Measurements from ENCODE around the gene NECAB2. TPM values are rescaled to one million over a fixed set of nuclear protein-coding genes. Genes with fewer than 3 reads are reported as not detected.
A peak's percentile ranks its signal among the peaks of the same experiment; 100 is the strongest.

The NECAB2 gene
- total RNA-seq, 1 donor from 2014 or later, result 6.5 TPM

DNA sequence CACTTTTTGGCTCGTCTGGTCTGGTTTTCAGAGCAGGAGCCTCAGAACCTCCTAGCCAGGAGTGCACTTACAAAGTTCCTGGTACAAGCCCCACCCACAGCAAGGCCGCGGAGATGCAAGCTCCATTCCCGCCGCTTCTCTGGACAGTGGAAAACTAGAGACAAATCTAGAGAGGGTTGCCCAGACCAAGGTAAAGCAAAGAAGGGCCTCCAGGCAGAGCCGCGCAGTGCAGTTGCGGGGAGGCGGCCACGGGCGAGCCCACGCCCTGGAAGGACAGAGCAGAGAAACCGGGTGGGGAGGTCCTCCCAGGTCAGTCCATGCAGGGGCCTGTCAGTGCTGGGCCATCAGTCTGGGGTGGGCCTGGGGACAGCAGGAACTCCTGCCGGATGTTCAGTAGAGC lies 26.0 kb upstream of the NECAB2 start:
- TF ChIP-seq, protein P1, sequence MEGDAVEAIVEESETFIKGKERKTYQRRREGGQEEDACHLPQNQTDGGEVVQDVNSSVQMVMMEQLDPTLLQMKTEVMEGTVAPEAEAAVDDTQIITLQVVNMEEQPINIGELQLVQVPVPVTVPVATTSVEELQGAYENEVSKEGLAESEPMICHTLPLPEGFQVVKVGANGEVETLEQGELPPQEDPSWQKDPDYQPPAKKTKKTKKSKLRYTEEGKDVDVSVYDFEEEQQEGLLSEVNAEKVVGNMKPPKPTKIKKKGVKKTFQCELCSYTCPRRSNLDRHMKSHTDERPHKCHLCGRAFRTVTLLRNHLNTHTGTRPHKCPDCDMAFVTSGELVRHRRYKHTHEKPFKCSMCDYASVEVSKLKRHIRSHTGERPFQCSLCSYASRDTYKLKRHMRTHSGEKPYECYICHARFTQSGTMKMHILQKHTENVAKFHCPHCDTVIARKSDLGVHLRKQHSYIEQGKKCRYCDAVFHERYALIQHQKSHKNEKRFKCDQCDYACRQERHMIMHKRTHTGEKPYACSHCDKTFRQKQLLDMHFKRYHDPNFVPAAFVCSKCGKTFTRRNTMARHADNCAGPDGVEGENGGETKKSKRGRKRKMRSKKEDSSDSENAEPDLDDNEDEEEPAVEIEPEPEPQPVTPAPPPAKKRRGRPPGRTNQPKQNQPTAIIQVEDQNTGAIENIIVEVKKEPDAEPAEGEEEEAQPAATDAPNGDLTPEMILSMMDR (conservative IDR thresholded peaks at IDR 0.05), result no peak
- no peak overlapping the region for H3K27ac Mint-ChIP-seq
- H3K36me3 Mint-ChIP-seq, result no peaks in the 10 kb centered on the region
- no peaks in the 10 kb centered on the region for H3K27me3 Mint-ChIP-seq
- H3K9me3 Mint-ChIP-seq, result no peaks in the 10 kb centered on the region
- peaks cover 5% of the 10 kb centered on the region for H3K4me1 Mint-ChIP-seq (ENCODE audit: unreplicated experiment)
- no peak for DNase-seq (ENCODE audit: extremely low spot score, unreplicated experiment)
- no peak overlapping the region for H3K4me3 Mint-ChIP-seq

DNA sequence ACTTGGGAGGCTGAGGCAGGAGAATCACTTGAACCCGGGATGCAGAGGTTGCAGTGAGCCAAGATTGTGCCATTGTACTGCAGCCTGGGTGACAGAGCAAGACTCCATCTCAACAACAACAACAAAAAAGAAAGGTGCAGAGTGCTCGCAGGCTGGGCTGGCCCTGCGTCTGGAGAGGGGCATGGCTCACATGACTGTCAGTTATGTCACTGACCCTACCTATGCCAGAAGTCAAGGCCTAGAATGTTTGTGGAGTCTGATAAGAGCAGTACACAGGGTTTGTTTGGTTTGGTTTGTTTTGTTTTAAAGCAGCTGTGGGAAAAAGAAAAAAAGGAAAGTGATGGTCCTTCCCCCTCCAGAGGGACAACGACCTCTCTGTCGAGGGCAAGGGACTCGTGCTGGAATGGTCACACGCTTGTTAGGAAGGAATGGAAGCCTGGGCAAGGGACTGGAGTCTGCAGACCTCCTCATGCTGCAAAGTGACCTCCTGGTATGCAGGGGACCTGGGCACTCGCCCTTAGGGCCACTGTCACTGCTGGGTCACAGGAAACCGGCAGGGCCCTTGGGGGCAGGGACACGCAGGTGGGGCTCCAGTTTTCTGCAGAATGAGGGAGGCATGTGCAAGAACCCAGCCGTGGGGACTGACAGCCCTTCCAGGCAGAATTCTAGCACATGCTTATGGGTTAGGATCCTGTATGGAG lies 25.1 kb upstream of the NECAB2 start:
- no peaks in the 10 kb centered on the region for H3K27me3 Mint-ChIP-seq
- peak overlapping the region; percentile 70 for H3K27ac Mint-ChIP-seq
- H3K36me3 Mint-ChIP-seq, result no peaks in the 10 kb centered on the region
- H3K4me1 Mint-ChIP-seq (ENCODE audit: unreplicated experiment), result peaks cover 5% of the 10 kb centered on the region
- no peak for DNase-seq (ENCODE audit: extremely low spot score, unreplicated experiment)
- TF ChIP-seq, protein P1 (conservative IDR thresholded peaks at IDR 0.05), result no peak
- no peaks in the 10 kb centered on the region for H3K9me3 Mint-ChIP-seq
- no peak overlapping the region for H3K4me3 Mint-ChIP-seq

DNA sequence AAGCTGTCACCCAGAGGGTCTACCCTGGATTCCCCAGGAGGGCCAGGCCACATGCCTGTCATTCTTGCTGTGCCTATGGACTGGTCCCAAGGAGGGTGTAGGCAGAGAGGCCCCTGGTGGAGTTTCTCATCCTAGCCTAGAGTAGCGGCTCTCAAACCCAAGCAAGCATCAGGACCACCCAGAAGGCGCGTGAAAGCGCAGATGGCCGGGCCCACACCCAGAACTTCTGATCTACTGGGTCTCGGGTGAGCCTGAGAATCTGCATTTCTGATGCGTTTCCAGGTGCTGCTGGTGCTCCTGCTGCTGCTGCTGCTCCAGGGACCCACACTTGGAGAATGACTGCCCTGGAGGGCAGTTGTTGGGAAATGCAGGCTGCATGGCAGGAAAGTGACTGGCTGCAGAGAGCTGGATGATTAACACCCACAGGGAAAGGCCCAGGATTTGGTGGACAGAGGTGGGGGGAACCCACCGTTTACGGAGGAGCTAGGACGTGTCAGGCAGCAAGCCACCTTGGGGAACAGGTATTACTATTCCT lies 24.5 kb upstream of the NECAB2 start:
- Mint-ChIP-seq H3K27ac (peak overlapping the region; percentile 92), H3K9me3 (no peaks in the 10 kb centered on the region), H3K4me3 (no peak overlapping the region), H3K4me1 (ENCODE audit: unreplicated experiment) (peaks cover 5% of the 10 kb centered on the region), H3K36me3 (no peaks in the 10 kb centered on the region), H3K27me3 (no peaks in the 10 kb centered on the region)
- TF ChIP-seq, protein P1 (conservative IDR thresholded peaks at IDR 0.05), result no peak
- DNase-seq (ENCODE audit: extremely low spot score, unreplicated experiment), result no peak

DNA sequence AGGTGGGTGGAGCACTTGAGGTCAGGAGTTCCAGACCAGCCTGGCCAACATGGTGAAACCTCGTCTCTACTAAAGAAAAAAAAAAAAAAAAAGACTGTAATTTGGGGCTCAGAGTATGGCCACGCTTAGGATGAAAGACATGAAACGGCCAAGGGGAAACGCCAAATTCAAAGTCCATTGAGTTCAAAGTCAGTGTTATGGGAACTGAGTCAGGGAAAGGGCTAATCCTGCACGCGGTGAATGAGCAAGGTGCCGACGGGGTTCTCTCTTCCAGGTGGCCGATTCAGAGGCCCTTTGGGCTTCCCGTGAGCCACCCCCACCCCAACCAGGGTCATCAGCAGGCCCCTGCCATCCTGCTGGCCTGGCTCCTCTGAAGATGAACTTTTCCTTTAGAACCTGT lies 22.5 kb upstream of the NECAB2 start:
- Mint-ChIP-seq H3K4me3 (no peak overlapping the region), H3K27me3 (no peaks in the 10 kb centered on the region), H3K27ac (no peak overlapping the region)

DNA sequence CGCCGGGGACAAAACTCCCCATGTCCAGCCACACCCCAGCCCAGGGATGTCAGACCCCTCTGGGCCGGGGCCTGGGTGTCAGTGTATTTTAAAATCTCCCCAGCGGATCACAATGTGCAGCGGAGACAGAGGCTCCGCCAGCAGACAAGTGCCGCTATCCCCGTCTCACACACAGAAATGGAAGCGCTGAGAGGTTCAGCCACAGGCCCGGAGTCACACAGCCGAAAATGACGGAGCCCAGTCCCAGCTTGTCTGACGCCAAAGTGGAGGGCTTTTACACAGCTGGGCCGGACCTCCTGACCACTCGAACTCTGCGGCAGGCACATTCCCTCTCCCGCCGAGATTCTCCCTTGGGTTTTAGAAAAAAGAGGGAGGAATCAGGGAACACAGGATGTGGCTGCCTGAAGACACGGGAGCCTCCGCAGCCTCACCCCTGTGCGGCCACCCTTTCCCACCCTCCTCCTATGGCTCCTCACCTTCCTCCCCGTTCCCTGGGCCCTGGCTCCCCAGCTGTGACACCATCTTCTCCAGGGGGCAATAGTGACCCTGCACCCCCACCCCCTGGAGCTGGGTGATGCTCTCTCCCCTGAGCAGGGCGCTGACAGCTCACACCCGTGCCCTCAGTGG lies 21.8 kb upstream of the NECAB2 start:
- Mint-ChIP-seq H3K9me3 (no peaks in the 10 kb centered on the region), H3K27ac (peak overlapping the region; percentile 17), H3K4me3 (no peak overlapping the region), H3K27me3 (no peaks in the 10 kb centered on the region), H3K36me3 (no peaks in the 10 kb centered on the region), H3K4me1 (ENCODE audit: unreplicated experiment) (no peaks in the 10 kb centered on the region)
- TF ChIP-seq, protein P1 (conservative IDR thresholded peaks at IDR 0.05), result no peak
- no peak for DNase-seq (ENCODE audit: extremely low spot score, unreplicated experiment)

More for the DNA sequence above, 22.5 kb upstream of the NECAB2 start:
- H3K9me3 Mint-ChIP-seq, result no peaks in the 10 kb centered on the region
- DNase-seq (ENCODE audit: extremely low spot score, unreplicated experiment), result no peak
- TF ChIP-seq, protein P1 (conservative IDR thresholded peaks at IDR 0.05), result no peak
- no peaks in the 10 kb centered on the region for H3K4me1 Mint-ChIP-seq (ENCODE audit: unreplicated experiment)
- no peaks in the 10 kb centered on the region for H3K36me3 Mint-ChIP-seq

Data from type B pancreatic cell (in vitro differentiated cells).